ENCODE data around the gene MLANA. TPM values are rescaled to one million over a fixed set of nuclear protein-coding genes. Genes with fewer than 3 reads are reported as not detected.

The MLANA gene
- total RNA-seq, 1 donor from 2014 or later = not detected

DNA sequence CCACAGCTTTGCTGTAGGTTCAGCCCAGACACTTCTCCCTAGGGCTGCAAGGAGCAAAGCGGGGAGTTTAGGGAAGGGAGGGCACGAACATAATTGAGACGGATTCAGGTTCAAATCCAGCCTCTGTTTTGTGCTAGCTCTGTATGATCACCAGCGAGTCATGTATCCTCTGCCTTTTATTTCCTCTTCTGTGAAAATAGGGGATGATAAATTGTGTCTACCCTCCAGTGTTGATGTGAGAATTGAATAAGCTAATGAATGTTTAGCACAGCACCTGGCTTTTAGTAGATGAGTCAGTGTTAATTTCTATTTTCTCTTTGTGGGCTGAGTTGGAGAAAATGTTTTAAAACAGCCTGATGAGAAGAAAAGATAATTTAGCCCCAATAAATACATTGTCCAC, 6.2 kb downstream of the MLANA start:
- TF ChIP-seq, protein P1, sequence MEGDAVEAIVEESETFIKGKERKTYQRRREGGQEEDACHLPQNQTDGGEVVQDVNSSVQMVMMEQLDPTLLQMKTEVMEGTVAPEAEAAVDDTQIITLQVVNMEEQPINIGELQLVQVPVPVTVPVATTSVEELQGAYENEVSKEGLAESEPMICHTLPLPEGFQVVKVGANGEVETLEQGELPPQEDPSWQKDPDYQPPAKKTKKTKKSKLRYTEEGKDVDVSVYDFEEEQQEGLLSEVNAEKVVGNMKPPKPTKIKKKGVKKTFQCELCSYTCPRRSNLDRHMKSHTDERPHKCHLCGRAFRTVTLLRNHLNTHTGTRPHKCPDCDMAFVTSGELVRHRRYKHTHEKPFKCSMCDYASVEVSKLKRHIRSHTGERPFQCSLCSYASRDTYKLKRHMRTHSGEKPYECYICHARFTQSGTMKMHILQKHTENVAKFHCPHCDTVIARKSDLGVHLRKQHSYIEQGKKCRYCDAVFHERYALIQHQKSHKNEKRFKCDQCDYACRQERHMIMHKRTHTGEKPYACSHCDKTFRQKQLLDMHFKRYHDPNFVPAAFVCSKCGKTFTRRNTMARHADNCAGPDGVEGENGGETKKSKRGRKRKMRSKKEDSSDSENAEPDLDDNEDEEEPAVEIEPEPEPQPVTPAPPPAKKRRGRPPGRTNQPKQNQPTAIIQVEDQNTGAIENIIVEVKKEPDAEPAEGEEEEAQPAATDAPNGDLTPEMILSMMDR (IDR thresholded peaks at IDR 0.05; ENCODE audit: unreplicated experiment) = no peak
- Mint-ChIP-seq H3K27ac (no peak overlapping the region), H3K4me1 (peaks cover 9% of the 10 kb centered on the region), H3K9me3 (no peaks in the 10 kb centered on the region), H3K27me3 (ENCODE audit: low read depth) (no peaks in the 10 kb centered on the region), H3K4me3 (no peak overlapping the region), H3K36me3 (peaks cover 8% of the 10 kb centered on the region)
- no peak for DNase-seq (ENCODE audit: low spot score in 2 of 2, unreplicated experiment in 2 of 2)

DNA sequence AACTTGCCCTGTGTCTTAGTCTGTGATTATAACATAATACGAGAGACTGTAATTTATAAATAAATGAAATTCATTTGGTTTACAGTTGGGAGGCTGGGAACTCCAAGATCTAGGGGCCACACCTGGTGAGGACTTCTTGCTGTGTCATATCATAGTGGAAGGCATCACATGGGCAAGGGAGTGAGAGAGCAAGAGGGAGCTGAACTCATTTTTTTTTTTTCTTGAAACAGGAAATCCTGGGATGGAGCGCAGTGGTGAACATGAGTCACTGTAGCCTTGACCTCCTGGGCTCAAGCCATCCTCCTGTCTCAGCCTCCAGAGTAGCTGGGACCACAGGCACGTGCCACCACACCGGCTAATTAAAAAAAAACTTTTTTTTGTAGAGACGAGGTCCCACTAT, 7.2 kb downstream of the MLANA start:
- Mint-ChIP-seq H3K36me3 (peaks cover 8% of the 10 kb centered on the region), H3K4me3 (no peak overlapping the region), H3K9me3 (no peaks in the 10 kb centered on the region), H3K4me1 (peaks cover under 1% of the 10 kb centered on the region), H3K27ac (no peak overlapping the region), H3K27me3 (ENCODE audit: low read depth) (no peaks in the 10 kb centered on the region)
- no peak for DNase-seq (ENCODE audit: low spot score in 2 of 2, unreplicated experiment in 2 of 2)
- TF ChIP-seq, protein P1 (IDR thresholded peaks at IDR 0.05; ENCODE audit: unreplicated experiment) = no peak

DNA sequence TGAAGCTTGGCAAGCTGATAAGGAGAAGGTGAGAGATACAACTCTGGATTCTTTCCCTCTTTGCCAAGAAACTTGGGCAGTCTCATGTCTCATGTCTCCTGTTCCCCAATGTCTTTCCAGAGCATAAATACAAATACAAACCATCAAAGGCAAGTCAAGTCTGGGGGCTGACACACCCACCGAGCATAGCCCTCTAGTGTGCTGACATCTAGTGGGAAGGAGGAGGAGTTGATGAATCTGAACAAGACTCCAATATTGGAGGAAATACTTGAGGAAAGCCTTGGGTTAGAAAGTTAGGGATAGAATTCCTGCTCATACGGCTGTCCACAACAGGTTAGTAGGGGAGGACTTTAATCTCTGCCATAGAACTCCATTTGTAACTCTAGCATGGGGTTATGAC, 8.6 kb downstream of the MLANA start:
- Mint-ChIP-seq H3K27ac (no peak overlapping the region), H3K4me1 (no peaks in the 10 kb centered on the region), H3K27me3 (ENCODE audit: low read depth) (no peaks in the 10 kb centered on the region), H3K36me3 (peaks cover 11% of the 10 kb centered on the region), H3K4me3 (no peak overlapping the region), H3K9me3 (no peaks in the 10 kb centered on the region)
- TF ChIP-seq, protein P1 (IDR thresholded peaks at IDR 0.05; ENCODE audit: unreplicated experiment) = no peak
- DNase-seq (ENCODE audit: low spot score in 2 of 2, unreplicated experiment in 2 of 2) = no peak

DNA sequence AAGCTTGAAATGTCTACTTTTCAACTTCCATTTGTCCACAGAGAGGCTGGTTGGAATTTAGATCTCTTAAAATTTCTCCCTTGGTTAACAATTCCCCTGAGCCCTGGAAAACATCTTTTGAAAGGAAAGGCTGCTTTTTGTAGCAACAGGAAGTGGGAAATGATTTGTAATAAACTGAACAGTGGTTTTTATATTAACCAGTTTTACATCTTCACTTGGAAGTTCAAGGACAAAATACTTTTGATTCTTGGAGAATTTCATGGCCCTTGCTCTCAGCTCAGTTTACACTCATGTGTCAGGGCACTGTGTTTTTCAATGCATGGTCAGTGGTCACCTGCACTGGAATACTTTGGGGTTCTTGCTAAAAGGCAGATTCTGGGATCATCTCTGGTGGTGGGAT, 9.9 kb downstream of the MLANA start:
- H3K27me3 Mint-ChIP-seq (ENCODE audit: low read depth) = no peaks in the 10 kb centered on the region
- TF ChIP-seq, protein P1 (IDR thresholded peaks at IDR 0.05; ENCODE audit: unreplicated experiment) = no peak
- no peak for DNase-seq (ENCODE audit: low spot score in 2 of 2, unreplicated experiment in 2 of 2)
- H3K4me1 Mint-ChIP-seq = no peaks in the 10 kb centered on the region
- no peak overlapping the region for H3K27ac Mint-ChIP-seq
- H3K9me3 Mint-ChIP-seq = no peaks in the 10 kb centered on the region
- H3K4me3 Mint-ChIP-seq = no peak overlapping the region
- peaks cover 18% of the 10 kb centered on the region for H3K36me3 Mint-ChIP-seq

DNA sequence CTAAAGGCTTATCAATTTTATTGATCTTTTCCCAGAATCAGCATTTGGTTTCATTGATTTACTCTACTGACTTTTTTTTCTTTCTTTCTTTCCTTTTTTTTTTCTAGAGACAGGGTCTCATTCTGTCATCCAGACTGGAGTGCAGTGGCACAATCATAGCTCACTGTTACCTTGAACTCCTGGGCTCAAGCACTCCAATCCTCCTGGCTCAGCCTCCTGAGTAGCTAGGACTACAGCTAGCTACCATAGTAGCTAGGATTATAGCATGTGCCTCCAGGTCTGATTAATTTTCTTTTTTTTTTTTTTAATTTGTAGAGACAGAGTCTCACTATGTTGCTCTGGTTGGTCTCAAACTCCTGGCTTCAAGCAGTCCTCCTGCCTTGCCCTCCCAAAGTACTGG, 11.7 kb downstream of the MLANA start:
- H3K27me3 Mint-ChIP-seq (ENCODE audit: low read depth) = no peaks in the 10 kb centered on the region
- H3K36me3 Mint-ChIP-seq = peaks cover 17% of the 10 kb centered on the region
- H3K4me3 Mint-ChIP-seq = no peak overlapping the region
- no peaks in the 10 kb centered on the region for H3K9me3 Mint-ChIP-seq
- no peak for DNase-seq (ENCODE audit: low spot score in 2 of 2, unreplicated experiment in 2 of 2)
- TF ChIP-seq, protein P1 (IDR thresholded peaks at IDR 0.05; ENCODE audit: unreplicated experiment) = no peak
- no peak overlapping the region for H3K27ac Mint-ChIP-seq
- H3K4me1 Mint-ChIP-seq = no peaks in the 10 kb centered on the region

DNA sequence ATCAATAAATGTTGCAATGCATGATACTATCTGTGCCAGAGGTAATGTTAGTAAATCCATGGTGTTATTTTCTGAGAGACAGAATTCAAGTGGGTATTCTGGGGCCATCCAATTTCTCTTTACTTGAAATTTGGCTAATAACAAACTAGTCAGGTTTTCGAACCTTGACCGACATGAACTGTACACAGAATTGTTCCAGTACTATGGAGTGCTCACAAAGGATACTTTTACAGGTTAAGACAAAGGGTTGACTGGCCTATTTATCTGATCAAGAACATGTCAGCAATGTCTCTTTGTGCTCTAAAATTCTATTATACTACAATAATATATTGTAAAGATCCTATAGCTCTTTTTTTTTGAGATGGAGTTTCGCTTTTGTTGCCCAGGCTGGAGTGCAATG, 18.2 kb downstream of the MLANA start:
- H3K4me3 Mint-ChIP-seq = no peak overlapping the region
- H3K36me3 Mint-ChIP-seq = peaks cover 13% of the 10 kb centered on the region
- H3K4me1 Mint-ChIP-seq = no peaks in the 10 kb centered on the region

More for the DNA sequence above, 18.2 kb downstream of the MLANA start:
- no peaks in the 10 kb centered on the region for H3K27me3 Mint-ChIP-seq (ENCODE audit: low read depth)
- H3K27ac Mint-ChIP-seq = no peak overlapping the region
- no peaks in the 10 kb centered on the region for H3K9me3 Mint-ChIP-seq
- no peak for DNase-seq (ENCODE audit: low spot score in 2 of 2, unreplicated experiment in 2 of 2)
- TF ChIP-seq, protein P1 (IDR thresholded peaks at IDR 0.05; ENCODE audit: unreplicated experiment) = no peak
